GM12892 (cell line): ENCODE measurements around the gene SLC4A9.

Experiments
- POLR2A ChIP-seq: IDR thresholded peaks from 2 replicates; pipeline ENCODE4 v1.6.1; 2011; ENCODE audit warnings: low read depth, low read length, control low read depth
- POLR2AphosphoS5 ChIP-seq: IDR thresholded peaks from 2 replicates; pipeline ENCODE4 v1.6.1; 2011; ENCODE audit warnings: low read depth, low read length, control low read depth

- TF ChIP-seq POLR2A (no peak), POLR2AphosphoS5 (no peak)
These were observed 28.4 kb upstream of the SLC4A9 start for GRCh38 chr5:140331638-140332037.
